ENCODE data around the gene ERGIC1.
"Not testable (repeated sequence)": the region's sequence is repeated elsewhere in the genome, so short reads cannot be mapped to it uniquely, and the experiment has no call there.

GRCh38 chr5:172864171-172864570 lies 30.1 kb downstream of the ERGIC1 start:
- TF ChIP-seq CTCF (IDR thresholded peaks at IDR 0.05; ENCODE audit: poor library complexity, severe bottlenecking); EZH2 (IDR thresholded peaks at IDR 0.05; ENCODE audit: borderline replicate concordance, insufficient read depth, low read length, poor library complexity, severe bottlenecking); EP300 (conservative IDR thresholded peaks at IDR 0.05; ENCODE audit: poor library complexity, severe bottlenecking): not testable (repeated sequence)
